ENCODE data around the gene SPIN4.

DNA sequence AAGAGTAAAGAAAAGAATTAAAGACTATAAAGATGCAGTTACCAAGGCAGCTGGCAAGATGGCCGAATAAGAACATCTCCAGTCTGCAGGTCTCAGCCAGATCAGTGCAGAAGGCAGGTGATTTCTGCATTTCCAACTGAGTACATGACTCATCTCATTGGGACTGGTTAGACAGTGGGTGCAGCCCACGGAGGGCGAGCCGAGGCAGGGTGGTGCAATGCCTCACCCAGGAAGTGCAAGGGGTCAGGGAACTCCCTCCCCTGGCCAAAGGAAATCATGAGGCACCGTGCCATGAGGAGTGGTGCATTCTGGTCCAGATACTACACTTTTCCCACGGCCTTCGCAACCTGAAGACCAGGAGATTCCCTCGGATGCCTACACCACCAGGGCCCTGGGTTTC, 20.5 kb downstream of the SPIN4 start:
- TF ChIP-seq, protein P1, sequence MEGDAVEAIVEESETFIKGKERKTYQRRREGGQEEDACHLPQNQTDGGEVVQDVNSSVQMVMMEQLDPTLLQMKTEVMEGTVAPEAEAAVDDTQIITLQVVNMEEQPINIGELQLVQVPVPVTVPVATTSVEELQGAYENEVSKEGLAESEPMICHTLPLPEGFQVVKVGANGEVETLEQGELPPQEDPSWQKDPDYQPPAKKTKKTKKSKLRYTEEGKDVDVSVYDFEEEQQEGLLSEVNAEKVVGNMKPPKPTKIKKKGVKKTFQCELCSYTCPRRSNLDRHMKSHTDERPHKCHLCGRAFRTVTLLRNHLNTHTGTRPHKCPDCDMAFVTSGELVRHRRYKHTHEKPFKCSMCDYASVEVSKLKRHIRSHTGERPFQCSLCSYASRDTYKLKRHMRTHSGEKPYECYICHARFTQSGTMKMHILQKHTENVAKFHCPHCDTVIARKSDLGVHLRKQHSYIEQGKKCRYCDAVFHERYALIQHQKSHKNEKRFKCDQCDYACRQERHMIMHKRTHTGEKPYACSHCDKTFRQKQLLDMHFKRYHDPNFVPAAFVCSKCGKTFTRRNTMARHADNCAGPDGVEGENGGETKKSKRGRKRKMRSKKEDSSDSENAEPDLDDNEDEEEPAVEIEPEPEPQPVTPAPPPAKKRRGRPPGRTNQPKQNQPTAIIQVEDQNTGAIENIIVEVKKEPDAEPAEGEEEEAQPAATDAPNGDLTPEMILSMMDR (IDR thresholded peaks at IDR 0.05) = no peak
- no peak for TF ChIP-seq POLR2A (IDR thresholded peaks at IDR 0.05)
